ENCODE data around the gene ENTREP3.
"Not testable (repeated sequence)": the region's sequence is repeated elsewhere in the genome, so short reads cannot be mapped to it uniquely, and the experiment has no call there.

ENTREP3 gene

GRCh38 chr1:155242805-155243358 lies 12.4 kb downstream of the ENTREP3 start:
- peak overlapping the region; percentile 74 for H3K4me3 ChIP-seq (replicated peaks; ENCODE audit: low read depth, low read length)
- no peak for TF ChIP-seq CTCF (IDR thresholded peaks at IDR 0.05; ENCODE audit: low read length, missing control alignments)
- DNase-seq (ENCODE audit: low read depth), result peak; percentile 35

GRCh38 chr1:155241841-155242264 lies 13.4 kb downstream of the ENTREP3 start:
- no peak overlapping the region for H3K4me3 ChIP-seq (replicated peaks; ENCODE audit: low read depth, low read length)
- no peak for TF ChIP-seq CTCF (IDR thresholded peaks at IDR 0.05; ENCODE audit: low read length, missing control alignments)
- no peak for DNase-seq (ENCODE audit: low read depth)

GRCh38 chr1:155241069-155241679 lies 14.1 kb downstream of the ENTREP3 start:
- TF ChIP-seq CTCF (IDR thresholded peaks at IDR 0.05; ENCODE audit: low read length, missing control alignments), result no peak
- peak overlapping the region; percentile 61 for H3K4me3 ChIP-seq (replicated peaks; ENCODE audit: low read depth, low read length)
- peak; percentile 87 for DNase-seq (ENCODE audit: low read depth)

GRCh38 chr1:155236451-155236850 lies 18.8 kb downstream of the ENTREP3 start:
- no peak overlapping the region for H3K4me3 ChIP-seq (replicated peaks; ENCODE audit: low read depth, low read length)
- DNase-seq (ENCODE audit: low read depth), result no peak
- no peak for TF ChIP-seq CTCF (IDR thresholded peaks at IDR 0.05; ENCODE audit: low read length, missing control alignments)

GRCh38 chr1:155235375-155235774 lies 19.9 kb downstream of the ENTREP3 start:
- DNase-seq (ENCODE audit: low read depth); H3K4me3 ChIP-seq (replicated peaks; ENCODE audit: low read depth, low read length): not testable (repeated sequence)

GRCh38 chr1:155233502-155233901 lies 21.8 kb downstream of the ENTREP3 start:
- not testable (repeated sequence) for DNase-seq (ENCODE audit: low read depth); H3K4me3 ChIP-seq (replicated peaks; ENCODE audit: low read depth, low read length)

GRCh38 chr1:155232001-155232978 lies 23.0 kb downstream of the ENTREP3 start:
- H3K4me3 ChIP-seq (replicated peaks; ENCODE audit: low read depth, low read length), result not testable (repeated sequence)
- peak; percentile 65 for DNase-seq (ENCODE audit: low read depth)

- not testable (repeated sequence) for H3K4me3 ChIP-seq (replicated peaks; ENCODE audit: low read depth, low read length); DNase-seq (ENCODE audit: low read depth)
These were observed 24.0 kb downstream of the ENTREP3 start for GRCh38 chr1:155231302-155231701.

- DNase-seq (ENCODE audit: low read depth), result no peak
- peak overlapping the region; percentile 81 for H3K4me3 ChIP-seq (replicated peaks; ENCODE audit: low read depth, low read length)
- TF ChIP-seq CTCF (IDR thresholded peaks at IDR 0.05; ENCODE audit: low read length, missing control alignments), result no peak
These were observed 27.2 kb downstream of the ENTREP3 start for GRCh38 chr1:155228096-155228427.
